HL-60/S4 treated with retinoic acid at 250 ng/mL for 4 days and 3 days (cell line): Measurements from ENCODE around the gene DBNL.

Source experiments
- in situ Hi-C: fragments of 300-500 bp; cut with MboI; formaldehyde crosslinking; loops from 2 replicates; pipeline ENCODE4 v1.7.0; 2022; ENCODE audit warnings: low sequenced_read_pairs

Gene DBNL

GRCh38 chr7:44108768-44109750 is 64.6 kb downstream of the DBNL start:
- in situ Hi-C loops: no loop called here

GRCh38 chr7:44109991-44110390 is 65.5 kb downstream of the DBNL start:
- in situ Hi-C loops: no loop called here

GRCh38 chr7:44110719-44111635 is 66.5 kb downstream of the DBNL start:
- in situ Hi-C loops: no loop called here
